GM19351 (cell line): ENCODE measurements around the gene ADAMTS13.
A peak's percentile ranks its signal among the peaks of the same experiment; 100 is the strongest.
"Not testable (repeated sequence)": the region's sequence is repeated elsewhere in the genome, so short reads cannot be mapped to it uniquely, and the experiment has no call there.

Source experiments
- ATAC-seq: cut with Tn5 transposase; IDR thresholded peaks from one replicate; pipeline ENCODE4 v1.9.1; 2021; ENCODE audit warnings: mild to moderate bottlenecking, moderate library complexity; ENCODE audit not compliant: unreplicated experiment

ADAMTS13 gene

DNA sequence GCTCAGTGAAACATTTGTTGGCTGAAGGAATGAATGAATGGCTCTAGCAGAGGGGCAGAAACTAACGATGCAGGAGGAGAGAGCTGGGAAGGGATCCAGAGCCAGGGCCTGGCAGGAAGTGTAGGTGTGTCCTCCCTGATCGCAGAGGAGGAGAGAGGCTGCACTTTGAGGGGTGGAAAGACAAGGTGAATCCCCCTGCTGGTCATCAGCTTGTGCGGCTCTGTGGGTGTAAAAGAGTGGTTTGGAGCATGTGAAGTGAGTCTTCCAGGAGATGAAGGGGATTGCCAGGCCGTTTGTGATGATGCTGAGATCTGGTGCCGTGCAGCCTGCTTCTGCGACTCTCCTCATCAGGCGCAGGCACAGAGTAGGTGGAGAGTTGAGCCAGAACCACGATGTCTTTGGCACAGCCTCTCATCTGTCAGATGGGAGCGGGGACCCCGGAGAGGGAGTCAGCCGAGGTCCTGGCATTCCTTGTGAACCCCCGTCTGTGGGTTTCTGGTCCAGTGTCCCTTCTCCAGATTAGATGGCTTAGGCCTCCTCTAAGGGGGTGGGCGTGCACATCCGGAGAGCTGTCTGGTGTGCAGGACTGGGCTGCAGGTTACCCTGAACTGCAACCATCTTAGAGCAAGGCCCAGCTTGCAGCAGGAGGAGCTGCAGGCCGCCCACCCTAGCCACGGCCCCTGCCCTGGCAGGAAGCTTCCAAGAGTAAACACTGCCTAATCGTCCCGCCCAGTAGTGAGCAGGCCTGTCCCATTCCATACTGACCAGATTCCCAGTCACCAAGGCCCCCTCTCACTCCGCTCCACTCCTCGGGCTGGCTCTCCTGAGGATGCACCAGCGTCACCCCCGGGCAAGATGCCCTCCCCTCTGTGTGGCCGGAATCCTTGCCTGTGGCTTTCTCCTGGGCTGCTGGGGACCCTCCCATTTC lies at the start of gene ADAMTS13:
Gene ADAMTS13, plus strand, starts transcription at position 753 of the 928 bp plus-strand sequence. Its CDS starts 77 bp downstream, at position 830.
- peak; percentile 50 for ATAC-seq

DNA sequence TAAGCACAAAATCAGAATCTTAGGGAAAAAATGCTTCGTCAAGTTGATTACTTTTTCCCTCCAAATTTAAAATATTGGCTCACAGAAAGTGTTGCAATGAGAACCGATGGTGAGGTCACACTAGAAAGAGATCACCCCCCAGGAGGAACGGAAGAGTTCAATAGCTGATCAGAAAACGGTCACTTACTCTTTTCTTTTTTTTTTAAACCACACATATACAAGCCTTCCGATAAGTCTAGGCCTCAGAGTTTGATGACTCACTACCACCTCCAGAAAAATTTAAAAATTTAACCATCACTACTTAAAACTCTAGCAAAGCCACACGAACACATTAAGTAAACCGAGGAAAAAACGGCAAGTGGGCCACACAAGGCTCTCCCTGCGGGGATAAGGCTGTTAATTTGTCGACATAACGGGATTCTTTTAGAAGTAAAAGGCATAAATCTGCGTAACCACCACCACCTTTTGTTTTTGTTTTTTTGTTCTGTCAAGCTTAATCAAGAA lies 47.5 kb upstream of the ADAMTS13 start:
- ATAC-seq = no peak

- peak; percentile 7 for ATAC-seq
Measured at GRCh38 chr9:133375116-133375723, 46.9 kb upstream of the ADAMTS13 start.

GRCh38 chr9:133375724-133376654 lies 46.2 kb upstream of the ADAMTS13 start, which contains the start of the genes STKLD1 and SURF4:
Gene STKLD1, plus strand, starts transcription at chr9:133376366. Its CDS starts 108 bp downstream, at chr9:133376474.
Gene SURF4, minus strand, starts transcription at chr9:133376060. Its CDS starts 91 bp downstream, at chr9:133375969.
- ATAC-seq = peak; percentile 92

DNA sequence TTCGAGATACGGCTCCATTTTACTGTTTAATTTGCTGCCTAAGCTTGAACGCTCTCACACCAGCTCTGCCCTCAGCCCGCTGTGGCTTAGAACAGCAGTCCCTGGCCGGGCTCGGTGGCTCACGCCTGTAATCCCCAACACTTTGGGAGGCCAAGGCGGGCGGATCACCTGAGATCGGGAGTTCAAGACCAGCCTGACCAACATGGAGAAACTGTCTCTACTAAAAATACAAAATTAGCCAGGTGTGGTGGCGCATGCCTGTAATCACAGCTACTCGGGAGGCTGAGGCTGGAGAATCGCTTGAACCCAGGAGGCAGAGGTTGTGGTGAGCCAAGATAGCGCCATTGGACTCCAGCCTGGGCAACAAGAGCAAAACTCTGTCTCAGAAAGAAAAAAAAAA lies 44.9 kb upstream of the ADAMTS13 start:
- ATAC-seq = not testable (repeated sequence)

GRCh38 chr9:133377721-133378216 lies 44.4 kb upstream of the ADAMTS13 start:
- no peak for ATAC-seq

DNA sequence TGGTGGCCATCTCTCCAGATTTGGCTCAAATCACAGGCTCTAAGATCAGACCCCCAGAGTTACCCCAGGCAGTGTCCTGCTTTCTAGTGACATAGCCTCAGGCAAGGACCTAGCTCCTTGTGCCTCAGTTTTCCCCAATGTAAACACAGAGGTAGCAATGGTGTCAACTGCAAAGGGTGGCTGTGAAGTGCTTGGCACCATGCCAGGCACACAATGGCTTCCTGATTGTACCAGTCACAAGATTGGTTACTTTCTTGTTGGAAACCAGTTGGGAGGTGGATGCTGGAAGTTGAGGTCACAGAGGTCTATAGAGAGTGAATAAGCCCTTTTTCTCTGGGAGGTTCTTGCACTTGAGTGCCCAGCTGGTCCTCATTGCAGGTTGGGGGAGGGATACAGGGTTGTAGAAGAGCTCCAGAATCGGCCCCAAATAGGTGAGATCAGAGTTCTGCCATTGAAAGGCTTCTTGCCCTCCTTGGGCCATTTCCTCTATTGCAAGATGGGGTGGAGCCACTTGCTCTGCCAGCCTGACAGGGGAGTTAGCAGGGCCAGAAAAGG lies 43.7 kb upstream of the ADAMTS13 start:
- no peak for ATAC-seq

- no peak for ATAC-seq
Measured at GRCh38 chr9:133379153-133380086, 42.7 kb upstream of the ADAMTS13 start.

- ATAC-seq = no peak
Measured at GRCh38 chr9:133380734-133381133, 41.4 kb upstream of the ADAMTS13 start.

DNA sequence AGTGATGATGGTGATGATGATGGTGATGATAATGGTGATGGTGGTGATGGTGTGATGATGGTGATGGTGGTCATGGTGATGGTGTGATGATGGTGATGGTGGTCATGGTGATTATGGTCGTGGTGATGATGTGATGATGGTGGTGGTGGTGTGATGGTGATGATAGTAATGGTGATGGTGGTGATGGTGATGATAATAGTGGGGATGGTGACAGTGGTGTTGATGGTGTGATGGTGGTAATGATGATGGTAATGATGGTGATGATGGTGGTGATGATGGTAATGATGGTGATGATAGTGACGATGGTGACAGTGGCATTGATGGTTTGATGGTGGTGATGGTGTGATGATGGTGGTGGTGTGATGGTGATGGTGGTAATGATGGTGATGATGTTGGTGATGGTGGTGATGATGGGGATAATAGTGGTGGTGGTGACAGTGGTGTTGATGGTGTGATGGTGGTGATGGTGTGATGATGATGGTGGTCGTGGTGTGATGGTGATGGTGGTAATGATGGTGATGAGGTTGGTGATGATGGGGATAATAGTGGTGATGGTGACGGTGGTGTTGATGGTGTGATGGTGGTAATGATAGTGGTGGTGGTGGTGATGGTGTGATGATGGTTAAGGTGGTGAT lies 39.5 kb upstream of the ADAMTS13 start:
- no peak for ATAC-seq

DNA sequence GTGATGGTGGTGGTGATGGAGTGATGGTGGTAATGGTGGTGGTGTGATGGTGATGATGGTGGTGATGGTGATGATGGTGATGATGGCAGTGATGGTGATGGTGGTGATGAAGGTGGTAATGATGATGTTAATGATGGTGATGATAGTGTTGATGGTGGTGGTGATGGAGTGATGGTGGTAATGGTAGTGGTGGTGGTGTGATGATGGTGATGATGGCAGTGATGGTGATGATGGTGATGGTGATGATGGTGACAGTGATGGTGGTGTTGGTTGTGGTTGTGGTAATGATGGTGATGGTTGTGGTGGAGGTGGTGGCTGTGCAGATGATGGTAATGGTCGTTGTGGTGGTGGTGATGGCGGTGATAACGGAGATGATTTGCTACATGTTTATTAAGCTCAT lies 38.7 kb upstream of the ADAMTS13 start:
- ATAC-seq = no peak

- no peak for ATAC-seq
Measured at GRCh38 chr9:133384736-133385321, 37.3 kb upstream of the ADAMTS13 start.

DNA sequence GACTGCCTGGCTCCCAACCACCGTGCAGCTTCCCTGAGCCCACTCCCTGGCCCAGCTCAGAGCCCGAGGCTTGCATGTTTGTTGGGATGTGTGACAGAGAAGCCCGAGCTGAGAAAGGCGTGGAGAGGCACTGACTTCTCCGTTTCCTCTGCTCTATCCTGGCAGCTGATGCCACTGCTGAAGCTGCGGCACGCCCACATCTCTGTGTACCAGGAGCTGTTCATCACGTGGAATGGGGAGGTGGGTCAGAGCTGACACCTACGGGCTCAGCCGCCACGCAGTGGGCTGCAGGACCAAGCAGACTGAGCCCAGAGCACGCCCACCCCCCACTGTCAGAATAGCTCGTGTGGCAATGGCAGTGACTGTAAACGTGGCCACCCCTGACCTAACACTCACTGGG lies 36.7 kb upstream of the ADAMTS13 start:
- ATAC-seq = no peak

GRCh38 chr9:133386338-133386737 lies 35.8 kb upstream of the ADAMTS13 start:
- no peak for ATAC-seq

DNA sequence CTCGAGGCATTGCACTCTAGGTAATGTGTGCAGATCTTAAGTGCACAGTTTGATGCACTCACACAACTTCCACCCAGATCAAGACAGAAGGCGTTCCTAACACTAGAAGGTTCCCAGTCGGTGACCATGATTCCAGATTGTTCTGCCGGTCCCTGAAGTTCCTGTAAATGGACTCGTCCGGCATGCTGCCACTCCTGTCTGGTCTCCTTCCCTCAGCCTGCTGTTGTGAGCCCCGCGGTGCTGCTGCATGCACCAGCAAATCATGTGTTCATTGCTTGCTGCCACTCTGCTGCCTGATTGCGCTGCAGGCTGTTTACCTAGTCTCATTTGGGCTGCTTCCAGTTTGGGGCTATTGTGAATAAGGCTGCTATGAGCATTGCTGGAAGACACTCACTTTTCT lies 34.5 kb upstream of the ADAMTS13 start:
- no peak for ATAC-seq

GRCh38 chr9:133389025-133389557 lies 33.1 kb upstream of the ADAMTS13 start:
- ATAC-seq = no peak

DNA sequence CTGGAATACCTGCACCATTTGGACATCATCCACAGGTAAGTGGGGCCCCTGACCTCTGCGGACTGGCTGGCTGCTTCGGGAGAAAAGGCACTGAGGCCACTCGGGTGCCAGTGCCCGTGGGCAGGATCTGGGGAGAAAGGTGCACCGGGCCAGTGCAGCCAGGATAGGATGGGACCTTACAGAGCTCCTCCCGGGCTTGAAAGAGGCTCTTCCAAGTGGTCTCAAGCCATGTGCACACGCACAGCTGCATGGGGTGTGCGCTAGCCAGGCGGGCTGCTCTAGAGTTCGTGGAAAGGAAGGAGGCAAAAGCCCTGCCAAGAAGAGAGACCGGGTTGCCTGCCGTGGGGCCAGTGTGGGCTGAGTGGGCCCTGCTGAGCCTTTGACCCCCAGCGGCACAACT lies 32.6 kb upstream of the ADAMTS13 start:
- no peak for ATAC-seq

GRCh38 chr9:133390713-133391112 lies 31.5 kb upstream of the ADAMTS13 start:
- no peak for ATAC-seq
